WERI-Rb-1 (cell line): Measurements from ENCODE around the gene VAMP3.

Source experiments
- DNase-seq: peaks from one replicate; pipeline ENCODE4 v3.0.0-alpha.2; 2020
- H3K27ac ChIP-seq: fragments of 250-450 bp; sonication (Bioruptor Pico); 2 replicates; pipeline ENCODE4 v1.5.1; 2020; ENCODE audit warnings: mild to moderate bottlenecking, moderate library complexity
- H3K27me3 ChIP-seq: fragments of 250-450 bp; sonication (Bioruptor Pico); 2 replicates; pipeline ENCODE4 v1.5.1; 2021; ENCODE audit warnings: mild to moderate bottlenecking, low read depth, moderate library complexity; ENCODE audit not compliant: insufficient read depth, severe bottlenecking
- H3K36me3 ChIP-seq: fragments of 250-450 bp; sonication (Bioruptor Pico); 2 replicates; pipeline ENCODE4 v1.5.1; 2020; ENCODE audit warnings: mild to moderate bottlenecking, moderate library complexity
- H3K4me3 ChIP-seq: 2 replicates; pipeline ENCODE4 v1.5.1; 2011; ENCODE audit warnings: low read depth, mild to moderate bottlenecking, control low read depth, low read length
- H3K9me3 ChIP-seq: fragments of 250-450 bp; sonication (Bioruptor Pico); 2 replicates; pipeline ENCODE4 v1.5.1; 2021; ENCODE audit warnings: mild to moderate bottlenecking, moderate library complexity; ENCODE audit not compliant: severe bottlenecking
- TF ChIP-seq, protein P1 (sequence below): IDR thresholded peaks from 2 replicates; pipeline ENCODE4 v1.5.1; 2011; ENCODE audit warnings: low read depth, mild to moderate bottlenecking, control low read depth, inconsistent platforms, low read length

The VAMP3 gene

DNA sequence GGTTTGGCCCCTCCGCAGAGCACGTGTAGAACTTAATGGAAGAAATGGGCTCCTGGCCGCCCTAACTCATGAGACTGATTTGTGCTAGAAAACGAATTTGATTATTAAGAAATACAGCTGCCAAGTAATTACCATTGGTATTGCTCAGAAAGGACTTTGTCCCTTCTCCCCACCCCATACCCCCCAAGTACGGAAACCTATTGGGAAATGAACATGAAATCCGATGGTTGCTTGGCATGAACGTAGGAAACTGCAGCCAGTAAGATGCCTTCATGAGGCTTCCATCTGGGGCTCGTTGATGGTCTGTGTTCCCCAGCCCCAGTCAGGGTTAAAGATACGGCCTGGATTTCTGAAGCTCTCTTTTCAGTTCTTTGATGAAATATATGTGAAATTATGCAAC, 34.4 kb downstream of the VAMP3 start:
- H3K4me3 ChIP-seq, result no peak overlapping the region
- no peaks in the 10 kb centered on the region for H3K9me3 ChIP-seq
- no peaks in the 10 kb centered on the region for H3K27me3 ChIP-seq
- no peak for DNase-seq
- TF ChIP-seq, protein P1, sequence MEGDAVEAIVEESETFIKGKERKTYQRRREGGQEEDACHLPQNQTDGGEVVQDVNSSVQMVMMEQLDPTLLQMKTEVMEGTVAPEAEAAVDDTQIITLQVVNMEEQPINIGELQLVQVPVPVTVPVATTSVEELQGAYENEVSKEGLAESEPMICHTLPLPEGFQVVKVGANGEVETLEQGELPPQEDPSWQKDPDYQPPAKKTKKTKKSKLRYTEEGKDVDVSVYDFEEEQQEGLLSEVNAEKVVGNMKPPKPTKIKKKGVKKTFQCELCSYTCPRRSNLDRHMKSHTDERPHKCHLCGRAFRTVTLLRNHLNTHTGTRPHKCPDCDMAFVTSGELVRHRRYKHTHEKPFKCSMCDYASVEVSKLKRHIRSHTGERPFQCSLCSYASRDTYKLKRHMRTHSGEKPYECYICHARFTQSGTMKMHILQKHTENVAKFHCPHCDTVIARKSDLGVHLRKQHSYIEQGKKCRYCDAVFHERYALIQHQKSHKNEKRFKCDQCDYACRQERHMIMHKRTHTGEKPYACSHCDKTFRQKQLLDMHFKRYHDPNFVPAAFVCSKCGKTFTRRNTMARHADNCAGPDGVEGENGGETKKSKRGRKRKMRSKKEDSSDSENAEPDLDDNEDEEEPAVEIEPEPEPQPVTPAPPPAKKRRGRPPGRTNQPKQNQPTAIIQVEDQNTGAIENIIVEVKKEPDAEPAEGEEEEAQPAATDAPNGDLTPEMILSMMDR, result no peak
- peaks cover 64% of the 10 kb centered on the region for H3K36me3 ChIP-seq
- H3K27ac ChIP-seq, result no peak overlapping the region

DNA sequence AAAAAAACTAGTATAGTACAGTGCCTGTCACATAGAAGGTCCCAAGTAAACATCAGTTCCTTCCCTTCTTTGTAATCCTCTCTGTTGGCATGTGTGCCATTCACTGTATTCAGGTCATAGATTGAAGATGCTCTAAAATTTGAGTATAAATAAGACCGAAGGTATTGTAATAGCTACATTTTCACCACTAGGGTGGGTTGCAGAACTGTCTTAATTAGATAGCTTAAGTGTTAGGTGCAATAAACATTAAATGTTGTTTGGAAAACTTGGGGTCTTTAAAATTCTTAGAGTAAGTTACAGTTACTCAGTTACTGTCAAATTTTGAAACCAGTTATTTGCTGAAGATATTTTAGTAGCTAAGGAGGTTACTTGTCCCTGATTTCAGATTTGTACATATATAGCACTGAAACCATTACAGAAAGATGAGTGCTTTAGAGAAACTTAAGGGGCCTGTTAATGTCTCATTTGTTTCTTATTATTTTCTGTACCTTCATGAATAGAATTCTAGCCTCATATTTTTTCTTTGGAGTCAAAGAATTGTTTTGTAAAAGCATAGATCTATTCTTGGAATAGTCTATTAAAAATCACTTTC, 37.3 kb downstream of the VAMP3 start:
- H3K27me3 ChIP-seq, result no peaks in the 10 kb centered on the region
- peaks cover 76% of the 10 kb centered on the region for H3K36me3 ChIP-seq
- DNase-seq, result no peak
- H3K4me3 ChIP-seq, result no peak overlapping the region
- TF ChIP-seq, protein P1, result 0 out of 2 replicates have a peak, but pooled peaks have one; percentile 2
- H3K27ac ChIP-seq, result no peak overlapping the region
- no peaks in the 10 kb centered on the region for H3K9me3 ChIP-seq

DNA sequence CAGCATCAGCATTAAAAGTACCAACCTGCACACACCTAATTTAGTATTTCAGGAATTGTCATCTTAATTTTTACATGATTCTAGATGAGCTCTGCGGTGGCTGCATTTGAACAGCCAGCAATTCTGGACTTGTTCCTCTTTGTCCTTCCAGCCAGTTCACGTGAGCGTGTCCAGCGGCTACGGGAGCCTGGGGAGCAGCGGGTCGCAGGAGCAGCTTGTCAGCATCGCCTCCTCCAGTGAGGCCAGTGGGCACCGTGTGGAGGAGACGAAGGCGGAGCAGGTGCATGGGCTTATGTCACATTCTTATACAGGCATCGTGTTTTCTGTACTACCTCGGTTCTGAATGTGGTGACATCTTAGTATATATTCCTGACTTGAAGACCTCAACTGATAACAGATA, 38.6 kb downstream of the VAMP3 start:
- no peak overlapping the region for H3K27ac ChIP-seq
- DNase-seq, result no peak

DNA sequence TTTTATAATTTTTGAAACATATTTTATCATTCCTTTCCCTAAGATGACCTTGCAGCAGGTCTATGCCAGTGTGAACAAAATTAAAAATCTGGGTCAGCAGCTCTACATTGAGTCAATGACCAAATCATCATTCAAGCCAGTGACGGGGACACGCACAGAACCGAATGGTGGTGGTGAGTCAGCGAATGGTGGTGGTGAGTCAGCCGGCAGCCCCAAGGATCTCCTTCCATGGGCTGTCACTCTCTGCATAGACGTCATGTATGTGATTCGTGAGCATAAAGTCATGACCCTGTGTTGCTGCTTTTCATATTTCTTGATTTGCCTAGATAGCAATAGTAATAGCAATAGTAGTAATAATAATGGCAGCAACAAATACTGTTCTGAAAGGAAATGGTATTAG, 39.3 kb downstream of the VAMP3 start:
- no peaks in the 10 kb centered on the region for H3K9me3 ChIP-seq
- no peak for DNase-seq
- TF ChIP-seq, protein P1, result no peak
- H3K4me3 ChIP-seq, result no peak overlapping the region
- peaks cover 74% of the 10 kb centered on the region for H3K36me3 ChIP-seq
- no peak overlapping the region for H3K27ac ChIP-seq
- H3K27me3 ChIP-seq, result no peaks in the 10 kb centered on the region

More for the DNA sequence above, 38.6 kb downstream of the VAMP3 start:
- TF ChIP-seq, protein P1, result no peak
- Histone ChIP-seq H3K9me3 (no peaks in the 10 kb centered on the region), H3K36me3 (peaks cover 77% of the 10 kb centered on the region), H3K4me3 (no peak overlapping the region), H3K27me3 (no peaks in the 10 kb centered on the region)

DNA sequence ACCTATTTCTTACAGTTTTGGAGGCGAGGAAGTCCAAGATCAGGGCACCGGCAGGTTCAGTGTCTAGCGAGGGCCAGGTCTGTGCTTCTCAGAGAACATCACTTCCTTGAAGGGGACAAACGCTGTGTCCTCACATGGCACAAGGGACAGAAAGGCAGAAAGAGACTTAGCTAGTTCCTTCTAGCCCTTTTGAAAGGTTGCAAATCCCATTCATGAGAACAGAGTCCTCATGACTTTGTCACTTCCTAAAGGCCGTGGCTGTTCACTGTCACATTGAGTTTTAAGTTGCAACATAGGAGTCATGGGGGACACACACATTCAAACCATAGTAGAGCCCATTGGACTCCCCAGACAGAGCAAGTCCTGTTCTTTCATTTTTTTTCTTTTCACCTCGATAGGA, 40.4 kb downstream of the VAMP3 start:
- Histone ChIP-seq H3K9me3 (no peaks in the 10 kb centered on the region), H3K36me3 (peaks cover 64% of the 10 kb centered on the region), H3K27me3 (no peaks in the 10 kb centered on the region), H3K4me3 (no peak overlapping the region), H3K27ac (no peak overlapping the region)
- DNase-seq, result no peak
- TF ChIP-seq, protein P1, result no peak
